Activated naive CD4-positive, alpha-beta T cell treated with anti-CD3 and anti-CD28 coated beads, Interleukin-2, amount 50 U/mL, for 72 hours (primary cell): ENCODE results near the gene RABGAP1L. TPM values are rescaled to one million over a fixed set of nuclear protein-coding genes. Genes with fewer than 3 reads are reported as not detected.

Experiments
- ATAC-seq, 2 donors: fragments of 150-1000 bp; cut with Tn5 transposase; 2 replicates each; pipeline ENCODE4 v1.10.0; 2021; ENCODE audit warnings: mild to moderate bottlenecking in 2 of 2, moderate library complexity in 2 of 2
- DNase-seq, 2 donors: peaks; one replicate each; pipeline ENCODE4 v3.0.0; 2021 to 2022; ENCODE audit warnings: low spot score in 2 of 2
- H3K27ac Mint-ChIP-seq, 2 donors: one replicate each; pipeline ENCODE4 v1.8.0; 2022; ENCODE audit warnings: mild to moderate bottlenecking in 2 of 2, mixed read lengths in 2 of 2
- H3K36me3 Mint-ChIP-seq, 2 donors: one replicate each; pipeline ENCODE4 v1.8.0; 2022; ENCODE audit warnings: mixed read lengths in 2 of 2
- H3K9me3 Mint-ChIP-seq, 2 donors: one replicate each; pipeline ENCODE4 v1.8.0; 2022; ENCODE audit warnings: mixed read lengths in 2 of 2
- total RNA-seq, 2 donors: library from RNA; stranded (reverse); gene quantifications; one replicate each; pipeline ENCODE4 v1.2.3, GENCODE V29; 2022

The RABGAP1L gene
- total RNA-seq, 2 donors from 2014 or later, result 24.0 to 26.8 TPM

GRCh38 chr1:174746024-174746808 is 586.9 kb downstream of the RABGAP1L start:
- no peaks in the 10 kb centered on the region for H3K9me3 Mint-ChIP-seq
- DNase-seq (no peak), ATAC-seq (no peak)
- H3K36me3 Mint-ChIP-seq, result no peaks in the 10 kb centered on the region
- no peak overlapping the region for H3K27ac Mint-ChIP-seq

- ATAC-seq (no peak), DNase-seq (no peak)
- no peak overlapping the region for H3K27ac Mint-ChIP-seq
- H3K9me3 Mint-ChIP-seq, result no peaks in the 10 kb centered on the region
- no peaks in the 10 kb centered on the region for H3K36me3 Mint-ChIP-seq
These were observed 588.3 kb downstream of the RABGAP1L start for GRCh38 chr1:174747613-174748012.

GRCh38 chr1:174748586-174748985 is 589.3 kb downstream of the RABGAP1L start:
- Mint-ChIP-seq H3K9me3 (no peaks in the 10 kb centered on the region), H3K36me3 (no peaks in the 10 kb centered on the region), H3K27ac (no peak overlapping the region)
- no peak for DNase-seq
- ATAC-seq, result no peak

- Mint-ChIP-seq H3K9me3 (no peaks in the 10 kb centered on the region), H3K27ac (no peak overlapping the region), H3K36me3 (no peaks in the 10 kb centered on the region)
- ATAC-seq, result no peak
- DNase-seq, result no peak
These were observed 593.8 kb downstream of the RABGAP1L start for GRCh38 chr1:174753131-174753530.

GRCh38 chr1:174761335-174761734 is 602.0 kb downstream of the RABGAP1L start:
- DNase-seq, result no peak
- no peak overlapping the region for H3K27ac Mint-ChIP-seq
- ATAC-seq, result no peak
- H3K36me3 Mint-ChIP-seq, result no peaks in the 10 kb centered on the region
- no peaks in the 10 kb centered on the region for H3K9me3 Mint-ChIP-seq

GRCh38 chr1:174761901-174762585 is 602.7 kb downstream of the RABGAP1L start:
- Mint-ChIP-seq H3K9me3 (no peaks in the 10 kb centered on the region), H3K36me3 (no peaks in the 10 kb centered on the region), H3K27ac (peak overlapping the region in 1 of 2 donors; percentile 32)
- ATAC-seq, result no peak
- no peak for DNase-seq

GRCh38 chr1:174764191-174764590 is 604.9 kb downstream of the RABGAP1L start:
- no peak for ATAC-seq

GRCh38 chr1:174766727-174767126 is 607.4 kb downstream of the RABGAP1L start:
- no peaks in the 10 kb centered on the region for H3K9me3 Mint-ChIP-seq
- ATAC-seq, result no peak

More at GRCh38 chr1:174764191-174764590, 604.9 kb downstream of the RABGAP1L start:
- no peak for DNase-seq
- no peaks in the 10 kb centered on the region for H3K36me3 Mint-ChIP-seq
- H3K9me3 Mint-ChIP-seq, result no peaks in the 10 kb centered on the region
- H3K27ac Mint-ChIP-seq, result no peak overlapping the region

GRCh38 chr1:174768516-174768915 is 609.2 kb downstream of the RABGAP1L start:
- no peak for ATAC-seq
- Mint-ChIP-seq H3K27ac (no peak overlapping the region), H3K36me3 (no peaks in the 10 kb centered on the region), H3K9me3 (no peaks in the 10 kb centered on the region)
- no peak for DNase-seq

More at GRCh38 chr1:174766727-174767126, 607.4 kb downstream of the RABGAP1L start:
- Mint-ChIP-seq H3K36me3 (no peaks in the 10 kb centered on the region), H3K27ac (no peak overlapping the region)
- no peak for DNase-seq

GRCh38 chr1:174768949-174769348 is 609.6 kb downstream of the RABGAP1L start:
- Mint-ChIP-seq H3K36me3 (no peaks in the 10 kb centered on the region), H3K9me3 (no peaks in the 10 kb centered on the region), H3K27ac (no peak overlapping the region)
- DNase-seq (no peak), ATAC-seq (peak; percentile 37 to 85)

GRCh38 chr1:174769961-174770549 is 610.7 kb downstream of the RABGAP1L start:
- no peaks in the 10 kb centered on the region for H3K36me3 Mint-ChIP-seq
- H3K9me3 Mint-ChIP-seq, result no peaks in the 10 kb centered on the region
- no peak overlapping the region for H3K27ac Mint-ChIP-seq
- DNase-seq (no peak), ATAC-seq (no peak)

GRCh38 chr1:174775621-174776020 is 616.3 kb downstream of the RABGAP1L start:
- no peak overlapping the region for H3K27ac Mint-ChIP-seq
- no peak for ATAC-seq
- no peaks in the 10 kb centered on the region for H3K36me3 Mint-ChIP-seq
- H3K9me3 Mint-ChIP-seq, result peaks cover 0 to 3% of the 10 kb centered on the region in 2 donors
- no peak for DNase-seq

- ATAC-seq (no peak), DNase-seq (no peak)
- Mint-ChIP-seq H3K36me3 (no peaks in the 10 kb centered on the region), H3K27ac (no peak overlapping the region), H3K9me3 (peaks cover 0 to 3% of the 10 kb centered on the region in 2 donors)
These were observed 617.9 kb downstream of the RABGAP1L start for GRCh38 chr1:174777262-174777661.

GRCh38 chr1:174785510-174785909 is 626.2 kb downstream of the RABGAP1L start:
- ATAC-seq (no peak), DNase-seq (no peak)
- no peak overlapping the region for H3K27ac Mint-ChIP-seq
- H3K9me3 Mint-ChIP-seq, result no peaks in the 10 kb centered on the region
- no peaks in the 10 kb centered on the region for H3K36me3 Mint-ChIP-seq

GRCh38 chr1:174786358-174786757 is 627.0 kb downstream of the RABGAP1L start:
- Mint-ChIP-seq H3K36me3 (no peaks in the 10 kb centered on the region), H3K27ac (no peak overlapping the region), H3K9me3 (no peaks in the 10 kb centered on the region)
- DNase-seq (no peak), ATAC-seq (no peak)

- no peak for DNase-seq
- ATAC-seq, result peak; percentile 20 to 51
- H3K27ac Mint-ChIP-seq, result no peak overlapping the region
These were observed 627.4 kb downstream of the RABGAP1L start for GRCh38 chr1:174786760-174787159.

GRCh38 chr1:174788981-174789380 is 629.7 kb downstream of the RABGAP1L start:
- Mint-ChIP-seq H3K9me3 (no peaks in the 10 kb centered on the region), H3K36me3 (no peaks in the 10 kb centered on the region), H3K27ac (no peak overlapping the region)
- no peak for DNase-seq
- ATAC-seq, result no peak

More at GRCh38 chr1:174786760-174787159, 627.4 kb downstream of the RABGAP1L start:
- Mint-ChIP-seq H3K36me3 (no peaks in the 10 kb centered on the region), H3K9me3 (no peaks in the 10 kb centered on the region)
